Measurements from ENCODE around the gene SDK1. TPM values are rescaled to one million over a fixed set of nuclear protein-coding genes. Genes with fewer than 3 reads are reported as not detected.

Gene SDK1
- total and polyA plus RNA-seq, 2 of the 8 experiments (the other 6 are each of a cell fraction or from before 2014, with no cell fraction given): 3.3 to 7.2 TPM

- Histone ChIP-seq H3K4me1 (replicated peaks in 1 of 4; ENCODE audit: control insufficient read depth in 3 of 4, insufficient read depth in 4 of 4, low read length in 3 of 4) (peaks cover 0 to 12% (median 9%) of the 10 kb centered on the region in 4 experiments; a peak in 4 of 7 replicates), H3K18ac (ENCODE audit: extremely low read depth, low read length) (no peak overlapping the region; the same call in 1 of the 2 replicates), H2BK12ac (ENCODE audit: low read depth, low read length) (no peak overlapping the region; the same call in 1 of the 2 replicates), H2BK120ac (replicated peaks; ENCODE audit: low read depth, low read length) (no peak overlapping the region), H4K91ac (replicated peaks; ENCODE audit: insufficient read length, low read length) (no peak overlapping the region), H3K36me3 (ENCODE audit: control insufficient read depth in 2 of 4, insufficient read depth in 4 of 4, low read length in 3 of 4) (no peaks in the 10 kb centered on the region), H3K14ac (ENCODE audit: insufficient read length) (no peak overlapping the region), H3K23me2 (ENCODE audit: low read depth, low read length) (no peaks in the 10 kb centered on the region; the same call in 1 of the 2 replicates), H2BK15ac (ENCODE audit: low read length) (no peak overlapping the region), H2AFZ (ENCODE audit: low read length) (no peak overlapping the region), H3K4ac (replicated peaks; ENCODE audit: insufficient read length, low read depth, low read length) (no peak overlapping the region), H3K27ac (ENCODE audit: low read depth, low read length) (no peak overlapping the region), H3K23ac (ENCODE audit: insufficient read length) (no peak overlapping the region), H3K9ac (replicated peaks in 1 of 4; ENCODE audit: extremely low read depth in 1 of 4, low read depth in 3 of 4, low read length in 3 of 4) (no peak overlapping the region), H3K4me3 (ENCODE audit: extremely low read depth in 1 of 4, insufficient read depth in 2 of 4, low read depth in 3 of 4, low read length in 4 of 4) (no peak overlapping the region), H2BK5ac (ENCODE audit: low read depth, low read length) (no peak overlapping the region), H3K79me1 (ENCODE audit: low read depth, low read length) (no peaks in the 10 kb centered on the region), H3K4me2 (ENCODE audit: insufficient read depth in 1 of 2, low read depth in 2 of 2, low read length in 2 of 2) (no peak overlapping the region), H3K79me2 (ENCODE audit: control insufficient read depth in 1 of 2, insufficient read depth in 2 of 2, low read length in 2 of 2) (no peaks in the 10 kb centered on the region), H3K27me3 (replicated peaks in 1 of 4; ENCODE audit: control insufficient read depth in 3 of 4, extremely low read depth in 1 of 4, insufficient read depth in 3 of 4, low read length in 3 of 4) (no peaks in the 10 kb centered on the region; a peak in 1 of 7 replicates), H2AK5ac (ENCODE audit: low read depth, low read length) (no peak overlapping the region), H3K56ac (replicated peaks; ENCODE audit: insufficient read length, low read depth, low read length) (no peak overlapping the region), H4K20me1 (replicated peaks in 1 of 2; ENCODE audit: control insufficient read depth in 1 of 2, insufficient read depth in 2 of 2, low read length in 2 of 2) (no peaks in the 10 kb centered on the region), H3K9me3 (ENCODE audit: insufficient read depth in 2 of 2, low read depth in 1 of 2, low read length in 1 of 2) (no peaks in the 10 kb centered on the region), H4K5ac (ENCODE audit: insufficient read length, low read depth, low read length) (no peak overlapping the region), H2BK20ac (ENCODE audit: low read length) (no peak overlapping the region), H4K8ac (ENCODE audit: extremely low read depth, insufficient read depth, low read length) (no peak overlapping the region)
- CTCF ChIA-PET (ENCODE audit: partially characterized antibody): interaction anchor here (0.5 kb wide), 1 partner anchor 53 kb away, joined by 3 read pairs; no protein-coding TSS in a partner anchor
- DNase-seq (ENCODE audit: low read depth in 1 of 2, low spot score in 2 of 2): no peak
- 90% methylated on average over 9 of the region's 10 CpGs; no CpG with 5 or more reads in 1 of the 2 experiments for WGBS, 2 experiments (ENCODE audit: extremely low coverage in 1 of 2, insufficient coverage in 1 of 2, insufficient read length in 1 of 2, insufficient replicate concordance in 2 of 2, low coverage in 1 of 2, low lambda C conversion rate in 2 of 2, missing lambda C conversion rate in 1 of 2)
- no peak for FAIRE-seq
- POLR2A ChIA-PET (ENCODE audit: partially characterized antibody): interaction anchor here (1.4 kb wide), 1 partner anchor 9 kb away, joined by 3 read pairs; no protein-coding TSS in a partner anchor
- TF ChIP-seq RXRA (IDR thresholded peaks at IDR 0.05; ENCODE audit: insufficient read depth, low read depth, low read length): no peak
- TF ChIP-seq GABPA (IDR thresholded peaks at IDR 0.05; ENCODE audit: borderline replicate concordance, insufficient read depth, low read length): no peak
- TF ChIP-seq EP300 (IDR thresholded peaks at IDR 0.05; ENCODE audit: borderline replicate concordance in 1 of 2, low read depth in 2 of 2, low read length in 2 of 2): no peak
- TF ChIP-seq ZNF274 (IDR thresholded peaks at IDR 0.05; ENCODE audit: borderline replicate concordance, extremely low read depth, low read length): no peak
- TF ChIP-seq TEAD4 (IDR thresholded peaks at IDR 0.05; ENCODE audit: low read depth, low read length): no peak
- TF ChIP-seq CBX5 (IDR thresholded peaks at IDR 0.05; ENCODE audit: low read depth, low read length): no peak
- TF ChIP-seq TCF12 (IDR thresholded peaks at IDR 0.05; ENCODE audit: low read depth, low read length): no peak
- no peak for TF ChIP-seq PHF8 (conservative IDR thresholded peaks at IDR 0.05; ENCODE audit: low read depth, low read length)
- TF ChIP-seq RAD21 (IDR thresholded peaks at IDR 0.05 in 1 of 2, conservative IDR thresholded peaks at IDR 0.05 in 1 of 2; ENCODE audit: low read depth in 2 of 2, low read length in 2 of 2): no peak
- no peak for TF ChIP-seq POU5F1 (IDR thresholded peaks at IDR 0.05; ENCODE audit: low read depth, low read length)
- TF ChIP-seq CHD1 (IDR thresholded peaks at IDR 0.05; ENCODE audit: low read depth, low read length): no peak
- no peak for TF ChIP-seq FOSL1 (IDR thresholded peaks at IDR 0.05; ENCODE audit: insufficient read depth, low read depth, low read length)
- no peak for TF ChIP-seq EGR1 (IDR thresholded peaks at IDR 0.05; ENCODE audit: borderline replicate concordance, low read depth, low read length)
- TF ChIP-seq SAP30 (IDR thresholded peaks at IDR 0.05; ENCODE audit: insufficient read depth, insufficient replicate concordance, low read length): no peak
Observed at GRCh38 chr7:3285652-3286051, 15.4 kb upstream of the SDK1 start.
